CD4-positive, alpha-beta T cell treated with Interleukin-4 for 4 hours (primary cell): ENCODE results near the gene CLK1.

Experiments
- DNase-seq: peaks from one replicate; pipeline ENCODE4 v3.0.0-alpha.2; 2020

The CLK1 gene

DNA sequence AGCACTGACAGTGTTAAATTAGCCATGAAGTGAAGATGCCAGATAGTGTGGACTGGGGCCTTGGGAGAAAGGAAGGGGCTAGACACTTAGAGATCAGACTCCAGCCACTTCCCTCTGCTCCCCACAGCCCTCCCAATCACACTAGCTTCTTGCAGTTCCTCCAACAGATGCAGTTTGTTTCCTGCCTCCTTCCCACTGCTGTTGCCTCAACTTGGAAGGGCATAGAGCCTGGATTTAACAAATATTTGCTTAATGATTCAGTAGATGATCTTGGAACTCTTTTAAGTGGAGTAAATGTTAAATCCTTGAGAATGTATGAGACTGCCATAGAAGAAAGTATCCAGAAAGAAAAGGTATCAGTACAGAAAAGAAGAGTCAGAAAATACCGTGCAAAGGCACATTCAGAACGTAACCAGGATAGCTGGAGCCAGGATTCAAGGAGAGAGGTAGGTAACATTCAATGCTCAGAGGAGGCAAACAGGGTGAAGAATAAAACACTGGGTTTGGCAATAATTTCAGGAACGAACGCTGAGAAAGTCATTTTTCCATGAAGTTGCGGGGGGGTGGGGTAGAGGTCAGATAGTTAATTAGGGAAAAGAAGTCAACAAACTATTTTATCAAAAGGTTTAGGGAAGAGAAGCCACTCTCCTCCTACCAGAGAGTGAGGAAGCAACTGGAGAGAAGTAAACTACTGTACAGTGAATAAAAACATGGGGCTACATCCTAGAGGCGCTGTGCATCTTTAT lies 54.0 kb downstream of the CLK1 start:
- no peak for DNase-seq

DNA sequence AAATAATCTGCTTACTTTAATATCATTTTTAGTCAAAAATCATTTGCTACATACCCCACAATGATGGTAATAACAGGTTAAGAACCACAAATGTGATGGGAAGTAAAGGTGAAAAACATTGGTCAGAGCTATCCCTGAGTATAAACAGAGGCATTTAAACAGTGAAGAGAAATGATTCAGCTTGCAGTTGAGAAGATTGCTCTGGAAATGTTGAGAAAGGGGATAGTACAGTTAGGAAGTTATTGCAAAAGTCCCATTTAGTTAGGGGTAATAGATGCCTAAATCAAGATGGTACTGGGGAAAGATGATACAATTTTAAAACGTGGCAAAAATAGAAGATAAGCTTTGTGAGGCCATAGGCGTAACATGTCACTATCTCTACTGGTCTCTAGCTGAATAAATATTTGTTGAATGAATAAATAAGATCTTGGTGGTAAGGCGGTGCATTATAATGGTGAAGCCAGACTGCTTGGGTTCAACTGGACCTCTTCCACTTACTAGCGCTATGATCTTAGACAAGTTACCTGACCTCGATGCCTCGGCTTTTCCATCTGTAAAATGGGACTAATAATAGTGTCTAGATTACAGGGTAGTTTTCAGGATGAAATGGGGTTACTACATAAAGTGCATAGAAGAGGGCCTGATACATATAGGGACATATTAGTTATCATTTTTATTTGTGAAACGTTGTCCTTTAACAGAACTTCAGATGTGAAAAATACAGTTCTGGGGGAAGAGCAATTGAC lies 54.8 kb downstream of the CLK1 start:
- DNase-seq = no peak
